GM19035 (cell line): ENCODE data around the gene CTCF.
A peak's percentile ranks its signal among the peaks of the same experiment; 100 is the strongest.

Source experiments
- ATAC-seq: cut with Tn5 transposase; IDR thresholded peaks from one replicate; pipeline ENCODE4 v1.9.1; 2021; ENCODE audit not compliant: unreplicated experiment

CTCF gene

GRCh38 chr16:67548265-67549126 is 13.8 kb upstream of the CTCF start:
- ATAC-seq: peak; percentile 39

- no peak for ATAC-seq
These were observed 13.1 kb upstream of the CTCF start for GRCh38 chr16:67549240-67549639.

DNA sequence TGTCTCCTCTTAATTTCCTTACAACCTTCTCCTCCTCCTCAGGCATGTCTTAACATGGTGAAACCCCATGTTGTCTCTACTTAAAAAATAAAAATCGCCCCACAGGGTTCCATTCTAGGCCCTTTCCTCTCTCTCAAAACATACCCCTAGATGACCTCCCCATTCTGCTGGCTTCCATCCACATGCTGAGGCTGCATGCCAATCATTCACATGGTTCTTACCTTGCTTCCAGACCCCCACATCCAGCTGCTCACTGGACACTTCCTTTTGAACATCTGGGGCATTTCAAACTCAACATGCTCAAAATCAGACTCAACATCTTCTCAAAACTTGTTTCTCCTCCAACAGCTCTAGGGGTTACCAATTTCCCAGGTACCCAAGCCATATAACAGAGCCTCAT is 12.4 kb upstream of the CTCF start:
- ATAC-seq: no peak

DNA sequence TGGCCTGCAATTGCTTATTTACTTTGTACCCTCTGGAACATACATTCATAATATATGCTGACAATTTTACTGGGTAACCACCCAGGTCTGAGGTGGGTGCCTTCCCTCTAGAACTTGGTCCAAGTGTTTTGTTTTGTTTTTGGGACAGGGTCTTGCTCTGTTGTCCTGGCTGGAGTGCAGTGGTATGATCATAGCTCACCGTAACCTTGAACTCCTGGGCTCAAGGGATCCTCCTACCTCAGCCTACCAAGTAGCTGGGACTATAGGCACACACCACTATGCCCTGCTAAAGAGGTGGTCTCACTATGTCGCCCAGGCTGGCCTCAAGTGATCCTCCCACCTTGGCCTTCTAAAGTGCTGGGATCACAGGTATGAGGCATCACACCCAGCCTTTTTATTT is 11.2 kb upstream of the CTCF start:
- no peak for ATAC-seq

DNA sequence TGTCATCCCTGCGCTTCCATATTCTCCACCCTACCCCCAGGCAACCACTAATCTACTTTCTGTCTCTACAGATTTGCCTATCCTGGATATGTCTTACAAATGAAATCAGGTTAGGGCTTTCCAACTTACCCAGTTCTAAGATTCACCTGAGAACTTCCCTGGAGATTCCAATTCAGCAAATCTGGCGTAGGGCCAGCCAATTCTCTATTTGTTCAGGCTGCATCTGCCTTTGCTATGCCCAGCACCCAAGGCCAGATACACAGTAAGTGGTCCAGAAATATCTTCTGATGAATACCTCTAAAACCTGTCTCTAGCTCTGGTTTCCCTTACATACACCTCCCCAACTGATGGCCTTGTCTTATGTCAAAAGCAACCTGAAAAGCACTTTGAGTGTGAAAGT is 10.4 kb upstream of the CTCF start:
- no peak for ATAC-seq

GRCh38 chr16:67552476-67552875 is 9.8 kb upstream of the CTCF start:
- ATAC-seq: no peak

DNA sequence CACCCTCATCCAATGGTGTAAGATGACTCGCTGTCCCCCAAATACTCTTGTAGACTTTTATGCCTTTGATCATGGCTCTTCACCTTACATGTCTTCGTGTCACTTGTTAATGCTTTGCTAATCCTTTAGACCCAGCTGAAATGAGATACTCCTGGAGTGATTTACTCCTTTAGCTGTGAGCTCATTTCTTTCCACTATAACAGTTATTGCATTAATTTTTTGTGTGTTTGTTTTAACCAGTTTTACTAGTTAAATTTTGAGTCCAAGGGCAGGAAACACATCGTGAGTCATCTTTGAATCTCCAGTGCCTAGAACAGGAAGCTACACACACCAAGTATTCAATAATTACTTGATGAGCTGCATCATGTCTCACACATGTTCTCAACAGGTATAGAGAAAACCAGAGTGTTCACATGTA is 6.5 kb upstream of the CTCF start:
- no peak for ATAC-seq

- ATAC-seq: no peak
These were observed 3.5 kb upstream of the CTCF start for GRCh38 chr16:67558859-67559258.

GRCh38 chr16:67560827-67561342 is 1.4 kb upstream of the CTCF start:
- ATAC-seq: no peak

- ATAC-seq: no peak
These were observed 864 bp upstream of the CTCF start for GRCh38 chr16:67561501-67561823.

DNA sequence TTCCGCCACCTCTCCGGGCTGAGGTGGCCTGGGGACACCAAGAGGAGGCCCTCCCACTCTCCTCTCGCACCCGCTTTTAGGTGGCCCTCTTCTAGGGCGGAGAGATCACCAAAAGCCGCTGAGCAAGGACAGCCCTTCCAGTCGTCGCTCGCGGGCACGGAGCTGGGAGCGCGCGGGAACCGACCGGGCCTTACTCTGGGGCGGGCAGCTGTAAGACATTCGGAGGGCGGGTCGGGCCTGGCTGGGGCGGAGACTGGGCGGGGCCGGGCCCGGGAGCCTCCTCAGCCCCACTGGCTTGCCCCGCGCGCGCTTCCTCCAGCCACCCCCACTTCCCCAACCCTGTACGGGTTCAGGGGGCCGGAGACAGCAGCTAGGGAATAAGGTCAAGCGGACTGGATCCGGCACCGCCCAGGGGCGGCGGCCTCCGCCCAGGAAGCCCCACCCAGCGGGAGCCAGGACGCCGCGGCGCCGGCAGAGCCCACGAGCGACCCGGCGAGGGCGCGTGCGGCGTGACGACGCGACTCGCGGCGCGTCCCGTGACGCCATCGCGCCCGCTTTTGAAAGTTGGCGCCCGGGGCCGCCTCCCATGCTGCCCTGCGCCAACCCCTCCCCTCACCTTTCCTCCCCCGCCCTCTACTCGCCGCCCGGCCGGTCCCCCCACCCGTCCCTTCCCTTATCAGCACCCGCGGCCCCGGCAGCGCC is 351 bp upstream of the CTCF start:
- peak; percentile 81 for ATAC-seq

DNA sequence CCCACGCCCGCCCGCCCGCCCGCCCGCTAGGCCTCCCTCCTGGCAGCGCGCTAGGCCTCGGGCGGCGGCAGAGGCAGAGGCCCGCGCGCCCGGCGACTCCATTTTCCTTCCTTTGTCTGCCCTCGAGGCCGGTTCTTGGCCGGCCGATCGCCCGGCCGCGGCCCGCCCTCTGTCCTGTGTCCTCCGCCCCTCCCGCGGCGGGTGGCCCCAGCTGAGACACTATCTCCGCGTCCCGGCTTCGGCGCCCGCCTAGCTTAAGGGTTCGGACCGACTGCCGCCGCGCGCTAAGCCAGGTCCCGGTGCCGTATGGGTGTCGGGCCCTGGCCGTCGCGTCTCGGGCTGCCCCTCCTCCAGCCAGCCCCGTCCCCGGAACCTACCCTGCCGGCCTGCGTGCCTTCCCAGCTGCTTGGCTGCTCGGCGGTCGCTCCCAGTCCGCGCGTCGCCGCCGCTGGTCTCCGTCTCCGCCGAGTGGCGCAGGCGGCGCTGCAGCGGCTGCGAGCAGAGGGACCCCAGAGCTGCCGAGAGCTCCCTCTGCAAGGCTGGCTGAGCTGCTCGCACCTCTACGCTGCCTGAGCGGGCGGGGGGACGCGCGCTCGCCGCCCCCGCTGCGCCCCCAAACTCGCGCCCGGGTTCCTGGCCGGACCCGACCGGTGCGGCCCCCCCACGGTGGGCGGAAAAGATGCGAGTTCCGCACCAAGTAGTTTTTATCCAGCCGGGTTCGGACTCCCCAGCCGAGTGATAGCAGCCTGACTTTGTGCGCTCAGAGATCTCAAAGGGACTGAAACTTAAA is 787 bp downstream of the CTCF start:
- peak; percentile 12 for ATAC-seq

DNA sequence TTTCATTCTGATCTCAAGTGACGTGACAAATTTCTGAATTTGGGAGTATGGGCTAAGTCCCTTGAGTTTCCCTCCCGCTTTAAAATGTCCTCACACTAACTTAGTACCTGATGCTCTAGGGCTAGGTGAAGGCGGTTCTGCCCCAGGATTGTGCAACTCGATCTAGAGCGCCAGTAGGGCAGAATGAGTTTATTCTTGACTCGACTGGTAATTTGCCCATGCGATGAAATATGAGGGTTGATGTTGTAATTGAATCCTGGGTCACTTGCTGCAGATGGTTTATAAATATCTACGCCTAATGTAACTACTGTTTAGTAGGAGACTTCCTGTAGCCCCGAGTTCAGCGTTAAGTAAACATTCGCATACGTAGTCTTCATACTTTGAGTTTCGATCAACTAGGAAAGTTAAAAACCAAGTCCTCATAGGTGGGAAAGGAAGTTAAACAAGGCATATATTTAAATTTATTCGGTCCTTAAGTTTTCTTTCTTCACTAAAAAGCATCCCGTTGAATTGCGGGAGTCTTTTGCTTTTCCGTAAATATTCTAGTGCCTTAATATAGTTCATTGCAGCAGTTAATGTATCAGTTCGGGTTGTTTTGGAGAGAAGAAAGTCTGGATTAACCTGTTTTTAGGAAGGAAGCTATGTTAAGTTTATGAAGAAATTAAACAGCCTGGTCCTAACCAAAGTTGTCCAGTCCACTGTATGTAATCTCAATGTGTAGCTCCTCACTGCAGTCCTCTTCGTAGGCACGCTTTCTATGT is 1.6 kb downstream of the CTCF start:
- no peak for ATAC-seq

DNA sequence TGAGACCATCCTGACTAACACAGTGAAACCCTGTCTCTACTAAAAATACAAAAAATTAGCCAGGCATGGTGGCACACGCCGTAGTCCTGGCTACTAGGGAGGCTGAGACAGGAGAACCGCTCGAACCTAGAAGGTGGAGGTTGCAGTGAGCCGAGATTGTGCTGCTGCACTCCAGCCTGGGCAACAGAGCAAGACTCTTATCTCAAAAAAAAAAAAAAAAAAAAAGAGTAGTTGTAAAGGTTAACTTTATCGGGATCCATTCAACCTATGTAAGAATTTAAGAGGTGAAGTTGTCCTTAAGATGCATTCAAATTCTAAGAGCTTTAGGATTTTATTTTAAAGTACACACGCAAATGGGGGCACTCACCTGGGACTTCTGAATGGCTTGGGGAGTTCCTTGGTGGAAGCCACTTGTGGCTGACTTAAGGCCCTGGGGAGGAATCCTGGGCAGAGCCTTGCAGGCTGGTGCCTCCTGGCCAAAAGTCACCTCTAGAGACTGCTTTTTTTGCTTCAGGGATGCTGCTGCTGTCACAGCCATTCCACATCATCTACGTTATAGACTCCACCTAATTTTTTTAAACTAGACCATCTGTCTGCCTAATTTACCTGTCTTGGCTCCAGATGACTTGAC is 3.3 kb downstream of the CTCF start:
- ATAC-seq: no peak

DNA sequence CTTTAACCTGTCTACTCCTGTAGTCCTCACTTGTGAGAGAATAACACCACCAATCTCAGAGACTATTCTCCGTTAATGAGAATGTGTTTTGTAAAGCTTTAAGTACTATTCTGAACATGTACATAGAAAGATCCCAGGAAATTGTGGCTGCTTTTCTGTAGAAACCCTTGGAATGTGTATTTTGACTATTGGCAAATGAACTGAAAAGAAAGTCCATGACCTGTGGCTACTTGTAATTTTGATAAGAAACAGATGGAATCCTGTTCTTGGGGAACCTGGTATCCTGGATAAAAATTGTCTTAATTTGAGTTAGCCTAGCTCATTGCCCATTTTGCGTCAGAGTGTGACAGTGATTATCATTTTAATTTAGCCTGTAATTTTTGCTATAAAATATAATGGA is 9.1 kb downstream of the CTCF start:
- ATAC-seq: no peak

- ATAC-seq: no peak
These were observed 9.7 kb downstream of the CTCF start for GRCh38 chr16:67571981-67572431.

- no peak for ATAC-seq
These were observed 17.4 kb downstream of the CTCF start for GRCh38 chr16:67579686-67580085.

GRCh38 chr16:67580202-67580601 is 17.9 kb downstream of the CTCF start:
- ATAC-seq: no peak

- ATAC-seq: no peak
These were observed 31.0 kb downstream of the CTCF start for GRCh38 chr16:67593288-67593687.

GRCh38 chr16:67593701-67594100 is 31.4 kb downstream of the CTCF start:
- no peak for ATAC-seq
